Activated naive CD4-positive, alpha-beta T cell treated with anti-CD3 and anti-CD28 coated beads, Interleukin-2, amount 50 U/mL, for 72 hours (primary cell): ENCODE measurements around the gene TBRG4. TPM values are rescaled to one million over a fixed set of nuclear protein-coding genes. Genes with fewer than 3 reads are reported as not detected.
"Not testable (repeated sequence)": the region's sequence is repeated elsewhere in the genome, so short reads cannot be mapped to it uniquely, and the experiment has no call there.

Experiments
- ATAC-seq, 2 donors: fragments of 150-1000 bp; cut with Tn5 transposase; 2 replicates each; pipeline ENCODE4 v1.10.0; 2021; ENCODE audit warnings: mild to moderate bottlenecking in 2 of 2, moderate library complexity in 2 of 2
- DNase-seq, 2 donors: peaks; one replicate each; pipeline ENCODE4 v3.0.0; 2021 to 2022; ENCODE audit warnings: low spot score in 2 of 2
- H3K27ac Mint-ChIP-seq, 2 donors: one replicate each; pipeline ENCODE4 v1.8.0; 2022; ENCODE audit warnings: mild to moderate bottlenecking in 2 of 2, mixed read lengths in 2 of 2
- H3K36me3 Mint-ChIP-seq, 2 donors: one replicate each; pipeline ENCODE4 v1.8.0; 2022; ENCODE audit warnings: mixed read lengths in 2 of 2
- H3K9me3 Mint-ChIP-seq, 2 donors: one replicate each; pipeline ENCODE4 v1.8.0; 2022; ENCODE audit warnings: mixed read lengths in 2 of 2
- total RNA-seq, 2 donors: library from RNA; stranded (reverse); gene quantifications; one replicate each; pipeline ENCODE4 v1.2.3, GENCODE V29; 2022

Gene TBRG4
- total RNA-seq, 2 donors from 2014 or later: 138 to 184 TPM

DNA sequence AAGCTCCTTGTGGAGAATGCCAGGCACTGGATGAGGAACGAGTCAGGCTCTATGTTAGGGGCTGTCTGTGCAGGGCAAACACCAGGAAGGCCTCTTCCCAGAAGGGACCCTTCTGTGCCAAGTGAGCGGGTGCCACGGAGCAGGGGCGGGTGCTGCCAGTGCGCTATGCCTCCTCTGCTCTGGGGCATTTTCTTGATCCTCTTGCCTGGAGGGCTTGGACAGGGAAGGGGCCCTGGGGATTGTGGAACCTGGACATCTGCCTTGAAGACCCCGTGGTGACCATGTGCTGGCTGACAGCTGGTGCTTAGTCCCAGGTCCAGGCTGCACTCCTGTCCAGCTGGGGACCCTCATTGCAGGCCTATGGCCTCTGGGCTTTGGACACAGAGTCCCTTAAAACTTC, 15.4 kb upstream of the TBRG4 start:
- DNase-seq (no peak), ATAC-seq (no peak)
- no peaks in the 10 kb centered on the region for H3K9me3 Mint-ChIP-seq
- H3K27ac Mint-ChIP-seq: no peak overlapping the region
- H3K36me3 Mint-ChIP-seq: no peaks in the 10 kb centered on the region

DNA sequence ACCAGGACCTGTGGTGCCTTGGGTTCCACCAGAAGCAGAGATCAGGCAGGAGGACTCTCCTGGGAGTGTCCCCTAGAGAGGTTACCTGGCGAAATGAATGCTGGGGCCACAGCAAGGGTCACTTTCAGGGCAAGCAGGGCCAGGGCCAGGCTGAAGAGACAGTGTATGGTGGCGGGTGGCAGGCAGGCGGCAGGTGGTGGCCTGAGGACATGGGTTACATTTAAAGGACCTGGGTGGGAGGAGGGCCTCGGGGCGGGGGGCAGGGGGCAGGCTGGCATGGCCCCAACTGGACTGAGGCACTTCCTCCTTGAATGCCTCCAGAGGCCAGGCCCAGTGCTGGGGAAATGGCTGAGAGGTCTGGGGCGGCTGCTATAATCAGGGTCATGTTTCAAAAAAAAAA, 14.7 kb upstream of the TBRG4 start:
- DNase-seq (no peak), ATAC-seq (no peak)
- H3K36me3 Mint-ChIP-seq: no peaks in the 10 kb centered on the region
- H3K9me3 Mint-ChIP-seq: no peaks in the 10 kb centered on the region
- H3K27ac Mint-ChIP-seq: no peak overlapping the region

DNA sequence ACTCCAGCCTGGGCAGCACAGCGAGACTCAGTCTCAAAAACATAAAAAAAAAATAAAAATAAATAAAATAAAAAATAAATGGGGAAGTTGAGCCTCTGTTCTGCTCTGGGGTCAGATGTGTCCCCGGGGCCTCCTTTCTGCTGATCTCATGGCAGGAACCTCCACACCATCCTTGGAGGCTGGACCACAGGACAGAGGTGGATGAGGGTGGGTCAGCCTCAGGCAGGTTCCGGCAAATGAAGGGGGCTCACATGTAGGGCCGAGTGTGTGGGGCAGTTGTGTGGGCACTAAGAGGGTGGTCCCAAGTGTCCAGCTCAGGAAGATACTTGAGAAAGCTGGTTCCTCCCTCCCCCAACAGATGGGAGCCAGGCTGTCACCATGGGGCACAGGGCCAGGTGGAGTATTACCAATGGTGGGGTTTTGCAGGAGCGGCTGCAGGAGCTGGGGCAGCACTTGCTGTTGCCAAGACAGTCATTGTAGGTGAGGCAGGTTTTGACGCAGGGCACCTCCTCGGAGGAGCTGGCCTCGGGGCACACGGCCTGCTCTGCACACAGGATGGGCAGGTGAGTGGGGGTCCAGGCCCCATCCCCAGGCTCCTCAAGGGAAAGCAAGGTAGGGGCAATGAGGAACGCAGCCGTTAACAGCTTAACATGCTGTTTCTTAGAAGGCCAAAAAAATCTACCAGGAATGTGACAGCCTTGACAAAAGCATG, 13.9 kb upstream of the TBRG4 start:
- Mint-ChIP-seq H3K36me3 (no peaks in the 10 kb centered on the region), H3K9me3 (no peaks in the 10 kb centered on the region), H3K27ac (peak overlapping the region in 1 of 2 donors; percentile 61)
- DNase-seq (no peak), ATAC-seq (no peak)

DNA sequence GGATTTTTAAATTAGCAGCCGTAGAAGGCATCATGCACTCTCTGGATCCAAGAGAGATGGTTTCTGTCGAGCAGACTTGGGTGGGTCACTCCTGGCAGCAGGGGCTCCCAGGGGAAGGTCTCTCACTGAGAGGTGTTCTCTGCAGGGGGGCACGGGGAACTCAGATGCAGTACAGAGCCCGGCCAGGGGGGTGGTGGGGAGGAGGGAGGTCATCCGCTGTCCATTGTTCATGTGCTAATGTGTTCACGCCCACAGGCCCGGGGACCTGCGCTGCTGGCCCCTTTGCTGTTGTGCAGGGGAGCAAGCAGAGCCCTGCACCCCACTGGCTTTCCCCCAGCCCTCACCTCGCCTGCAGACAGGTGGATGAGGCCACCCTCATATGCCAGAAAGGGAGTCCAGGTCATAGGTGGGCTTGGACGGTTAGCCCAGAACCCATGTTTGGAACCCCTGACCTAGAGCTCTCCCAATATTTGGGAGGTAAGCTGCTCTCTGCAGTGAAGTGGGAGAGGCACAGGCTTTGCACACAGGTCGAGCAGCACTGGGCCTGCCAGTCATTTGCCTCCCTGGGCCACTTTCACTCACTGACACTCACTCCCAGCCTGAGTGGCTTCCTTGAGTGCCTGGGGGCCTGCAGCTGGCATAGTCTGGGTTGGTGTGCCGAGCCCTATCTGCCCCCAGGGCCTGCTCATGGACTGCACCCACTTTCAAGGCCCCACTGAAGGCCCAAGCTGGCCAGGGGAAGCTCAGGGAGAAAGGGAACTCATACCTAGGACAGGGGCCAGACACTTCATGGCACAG, 12.6 kb upstream of the TBRG4 start:
- H3K9me3 Mint-ChIP-seq: no peaks in the 10 kb centered on the region
- ATAC-seq: no peak
- H3K27ac Mint-ChIP-seq: no peak overlapping the region
- no peaks in the 10 kb centered on the region for H3K36me3 Mint-ChIP-seq
- no peak for DNase-seq

DNA sequence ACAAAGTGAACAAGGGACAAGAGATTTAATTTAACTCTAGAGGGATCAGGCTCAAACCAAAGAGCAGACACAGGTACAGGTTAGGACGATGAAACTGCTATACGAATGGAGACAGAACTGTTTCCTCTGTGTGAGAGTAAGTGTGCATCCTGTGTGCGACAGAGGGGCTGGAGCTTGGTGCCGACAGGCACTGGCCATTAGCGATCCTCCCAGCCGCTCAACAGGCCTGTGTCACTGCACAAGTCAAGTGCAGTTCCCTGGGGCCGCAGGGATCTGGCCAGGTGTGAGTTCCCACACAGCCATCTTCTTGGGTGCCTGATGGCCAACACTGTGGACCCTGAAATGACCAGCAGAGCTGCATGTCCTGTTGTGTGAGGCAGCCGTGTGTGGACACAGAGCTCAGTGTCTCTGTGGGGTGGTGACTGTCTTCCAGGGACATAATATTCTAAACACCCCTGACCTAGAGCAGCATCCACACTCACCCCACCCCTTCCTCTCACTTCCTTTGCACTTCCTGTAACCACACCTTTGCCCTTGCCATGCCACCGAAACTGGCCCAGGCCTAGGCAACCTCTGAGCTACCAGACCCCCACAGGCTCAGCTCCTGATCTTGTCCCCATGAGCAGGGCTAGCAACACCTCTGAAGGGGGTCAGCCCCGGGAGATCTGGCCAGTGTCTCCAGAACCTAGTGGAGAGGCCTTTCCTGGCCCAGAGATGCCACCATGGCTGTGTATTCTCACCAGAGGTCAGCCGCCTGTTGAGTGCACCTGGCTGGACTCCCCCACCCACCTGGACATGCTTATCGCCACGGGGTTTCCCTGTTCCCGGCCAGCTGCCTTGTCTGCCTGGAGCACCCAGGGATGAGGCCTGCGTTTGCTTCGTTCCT, 11.7 kb upstream of the TBRG4 start:
- Mint-ChIP-seq H3K36me3 (no peaks in the 10 kb centered on the region), H3K27ac (peak overlapping the region; percentile 70 to 95), H3K9me3 (no peaks in the 10 kb centered on the region)
- peak in 1 of 2 donors; percentile 24 for ATAC-seq
- no peak for DNase-seq

DNA sequence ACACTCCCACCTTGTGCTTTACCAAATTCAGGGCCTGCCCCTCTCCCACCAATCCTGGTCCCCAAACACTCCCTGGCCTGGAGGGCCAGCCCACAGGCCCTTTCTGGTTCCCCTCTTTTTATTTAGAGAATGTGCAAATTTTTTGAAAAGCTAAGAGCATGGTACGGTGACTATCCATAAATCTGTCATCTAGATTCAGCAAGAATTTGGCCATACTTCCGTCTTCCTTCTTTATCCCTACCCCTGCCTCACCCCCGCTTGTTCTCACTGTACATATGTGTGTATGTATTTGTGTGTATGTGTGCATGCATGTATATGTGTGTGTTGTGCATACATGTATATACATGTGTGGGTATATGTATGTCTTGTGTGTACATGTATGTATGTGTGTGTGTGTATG, 8.1 kb upstream of the TBRG4 start:
- H3K36me3 Mint-ChIP-seq: no peaks in the 10 kb centered on the region
- no peaks in the 10 kb centered on the region for H3K9me3 Mint-ChIP-seq
- ATAC-seq (no peak), DNase-seq (no peak)
- no peak overlapping the region for H3K27ac Mint-ChIP-seq

DNA sequence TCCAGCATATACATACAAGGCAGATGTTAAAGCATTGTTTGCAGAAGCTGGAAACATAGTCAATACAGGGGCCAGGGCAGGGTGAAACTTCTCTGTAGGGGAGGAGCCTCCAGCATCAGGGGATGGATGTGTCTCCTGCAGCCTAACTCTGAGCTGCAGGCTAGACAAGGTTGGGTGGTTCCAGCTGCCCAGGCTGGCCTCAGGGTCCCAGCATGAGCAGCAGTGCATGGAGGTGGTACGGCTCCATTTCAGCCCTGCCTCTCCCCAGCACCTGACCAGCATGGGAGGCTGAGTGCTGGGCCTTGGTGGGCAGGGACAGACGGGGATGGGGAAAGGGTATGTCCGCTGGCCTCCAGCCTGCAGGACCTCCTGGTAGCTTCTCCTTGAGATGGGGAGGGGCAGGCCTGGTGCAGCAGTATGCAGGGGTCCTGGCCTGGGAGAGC, 7.4 kb upstream of the TBRG4 start:
- H3K9me3 Mint-ChIP-seq: no peaks in the 10 kb centered on the region
- H3K27ac Mint-ChIP-seq: no peak overlapping the region
- H3K36me3 Mint-ChIP-seq: no peaks in the 10 kb centered on the region
- DNase-seq: no peak
- ATAC-seq: no peak

DNA sequence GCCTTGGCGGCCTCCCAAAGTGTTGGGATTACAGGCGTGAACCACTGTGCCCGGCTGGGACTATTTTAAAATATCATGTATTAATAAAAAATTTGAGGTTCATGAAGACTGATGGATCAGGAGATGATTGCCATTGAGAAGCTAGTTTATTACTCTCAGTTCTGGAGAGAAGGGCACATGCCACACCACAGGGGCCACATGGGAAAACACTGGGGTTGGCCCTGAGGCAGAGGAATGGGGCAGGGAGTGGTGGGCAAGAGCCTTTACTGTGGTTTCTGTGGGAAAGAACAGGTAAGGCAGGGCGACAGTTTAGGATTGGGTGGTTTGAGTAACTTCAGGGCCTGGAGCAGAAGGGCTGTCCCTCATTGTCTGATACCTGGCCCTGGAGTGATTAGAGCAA, 6.8 kb upstream of the TBRG4 start:
- Mint-ChIP-seq H3K27ac (no peak overlapping the region), H3K9me3 (no peaks in the 10 kb centered on the region), H3K36me3 (no peaks in the 10 kb centered on the region)
- DNase-seq (no peak), ATAC-seq (no peak)

DNA sequence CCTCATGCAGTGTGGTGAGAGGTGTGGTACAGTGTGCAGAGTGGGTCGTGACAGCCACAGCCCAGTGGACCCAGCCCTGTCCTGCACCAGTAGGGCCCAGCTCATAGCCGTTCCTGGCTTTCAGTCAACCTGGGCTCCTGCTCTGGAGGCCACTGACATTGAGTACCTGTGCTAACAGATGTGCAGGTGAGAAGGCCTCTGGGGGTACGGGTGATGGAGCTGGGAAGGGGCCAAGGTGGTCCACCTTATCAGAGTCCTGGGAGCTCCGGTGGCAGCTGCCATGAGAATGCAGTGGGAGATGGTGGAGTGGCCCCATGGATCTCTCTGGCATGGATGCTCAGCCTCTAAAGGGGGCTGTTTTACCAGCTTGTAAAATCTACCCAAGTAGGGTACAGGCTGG, 6.1 kb upstream of the TBRG4 start:
- DNase-seq (no peak), ATAC-seq (no peak)
- no peaks in the 10 kb centered on the region for H3K36me3 Mint-ChIP-seq
- no peaks in the 10 kb centered on the region for H3K9me3 Mint-ChIP-seq
- peak overlapping the region in 1 of 2 donors; percentile 18 for H3K27ac Mint-ChIP-seq

DNA sequence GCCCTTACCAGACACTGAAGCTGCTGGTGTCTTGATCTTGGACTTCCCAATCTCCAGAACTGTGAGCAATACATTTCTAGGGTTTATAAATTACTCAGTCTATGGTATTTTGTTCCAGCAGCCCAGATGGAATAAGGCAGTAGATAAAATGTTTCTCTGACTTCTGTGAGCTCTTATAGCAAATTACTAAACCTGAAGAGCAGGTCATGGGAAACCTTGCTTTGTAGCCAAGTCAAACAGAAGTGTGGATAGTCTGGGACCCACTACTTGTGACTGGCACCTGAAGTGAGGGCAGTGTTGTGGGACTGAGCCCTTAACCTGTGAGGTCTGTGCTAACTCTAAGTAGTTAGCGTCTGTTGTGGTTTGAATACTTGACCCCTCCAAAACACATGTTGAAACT, 4.6 kb upstream of the TBRG4 start:
- peaks cover 10 to 11% of the 10 kb centered on the region in 2 donors for H3K36me3 Mint-ChIP-seq
- ATAC-seq: no peak
- H3K27ac Mint-ChIP-seq: no peak overlapping the region
- H3K9me3 Mint-ChIP-seq: no peaks in the 10 kb centered on the region
- no peak for DNase-seq

DNA sequence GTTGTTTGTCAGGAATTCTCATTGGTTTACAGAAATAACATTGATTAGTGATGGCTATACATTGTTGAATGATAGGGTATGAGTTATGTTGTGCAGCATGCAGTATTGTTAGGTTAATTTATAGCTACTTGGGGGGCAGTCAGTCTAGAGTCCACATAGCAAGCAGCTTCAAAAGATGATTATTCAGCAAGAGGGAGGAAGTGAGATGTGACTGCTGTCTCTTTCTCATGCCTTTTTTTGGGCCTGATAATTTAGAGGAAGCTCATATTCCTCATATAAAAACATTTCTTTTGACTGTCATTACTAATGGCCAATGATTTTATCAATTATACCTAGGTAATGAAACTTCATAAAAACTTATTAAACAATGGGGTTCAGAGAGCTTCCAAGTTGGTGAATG, 3.4 kb upstream of the TBRG4 start:
- no peak overlapping the region for H3K27ac Mint-ChIP-seq
- no peaks in the 10 kb centered on the region for H3K9me3 Mint-ChIP-seq
- no peak for DNase-seq
- H3K36me3 Mint-ChIP-seq: peaks cover 21 to 22% of the 10 kb centered on the region in 2 donors
- no peak for ATAC-seq

DNA sequence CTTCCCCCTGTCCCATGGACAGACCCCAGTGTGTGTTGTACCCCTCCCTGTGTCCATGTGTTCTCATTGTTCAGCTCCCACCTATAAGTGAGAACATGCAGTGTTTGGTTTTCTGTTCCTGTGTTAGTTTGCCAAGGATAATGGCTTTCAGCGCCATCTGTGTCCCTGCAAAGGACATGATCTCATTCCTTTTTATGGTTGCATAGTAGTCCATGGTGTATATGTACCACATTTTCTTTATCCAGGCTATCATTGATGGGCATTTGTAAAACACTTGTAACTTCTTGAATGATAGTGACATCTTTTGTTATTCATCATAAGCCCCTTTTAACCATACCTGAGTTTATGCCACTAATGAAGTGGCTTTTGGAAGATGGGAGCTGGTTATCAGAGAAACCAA, 2.8 kb upstream of the TBRG4 start:
- Mint-ChIP-seq H3K27ac (peak overlapping the region in 1 of 2 donors; percentile 46), H3K36me3 (peaks cover 23% of the 10 kb centered on the region in 2 donors)
- not testable (repeated sequence) for DNase-seq, ATAC-seq, H3K9me3 Mint-ChIP-seq

DNA sequence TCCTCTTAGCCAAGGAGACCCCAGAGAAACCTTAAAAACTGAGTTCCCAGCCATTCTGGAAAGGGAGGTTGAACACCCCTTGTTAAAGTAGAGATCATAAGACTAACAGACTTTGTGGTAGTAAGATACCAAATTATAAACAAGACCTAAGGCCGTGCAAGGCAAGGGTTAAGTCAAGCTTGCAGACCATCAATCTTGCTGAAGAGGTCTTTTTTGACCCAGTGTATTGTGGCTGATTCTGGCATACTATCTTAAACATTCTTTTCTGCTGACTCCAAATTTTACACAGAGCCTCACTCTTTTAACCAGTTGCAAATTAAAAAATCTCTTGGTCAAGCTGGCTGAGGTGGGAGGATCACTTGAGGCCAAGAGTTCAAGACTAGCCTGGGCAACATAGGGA, 1.2 kb upstream of the TBRG4 start:
- Mint-ChIP-seq H3K27ac (peak overlapping the region in 1 of 2 donors; percentile 98), H3K9me3 (no peaks in the 10 kb centered on the region), H3K36me3 (peaks cover 34 to 37% of the 10 kb centered on the region in 2 donors)
- ATAC-seq (no peak), DNase-seq (no peak)

DNA sequence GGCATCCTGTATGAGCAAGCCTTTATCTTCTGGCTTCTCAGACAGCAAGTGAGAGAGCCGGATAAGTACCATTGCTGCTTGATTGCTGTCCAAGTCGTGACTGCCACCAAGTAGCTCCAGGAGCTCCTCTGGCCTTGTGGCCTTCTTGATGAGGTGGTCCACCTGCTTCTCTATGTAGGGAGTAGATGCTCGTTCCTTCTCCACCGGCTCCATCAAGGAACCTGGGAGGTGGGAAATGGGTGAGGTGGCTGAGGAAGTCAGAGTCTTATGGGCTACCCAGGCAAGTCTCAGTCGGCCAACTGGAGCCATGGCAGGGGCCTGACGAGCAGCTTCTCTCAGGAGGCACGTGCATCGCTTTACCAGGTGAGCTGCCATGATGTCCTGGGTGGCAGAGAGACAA, 2.6 kb downstream of the TBRG4 start:
- DNase-seq (no peak), ATAC-seq (no peak)
- H3K27ac Mint-ChIP-seq: peak overlapping the region; percentile 63 to 77
- H3K36me3 Mint-ChIP-seq: peaks cover 40 to 43% of the 10 kb centered on the region in 2 donors
- H3K9me3 Mint-ChIP-seq: no peaks in the 10 kb centered on the region

DNA sequence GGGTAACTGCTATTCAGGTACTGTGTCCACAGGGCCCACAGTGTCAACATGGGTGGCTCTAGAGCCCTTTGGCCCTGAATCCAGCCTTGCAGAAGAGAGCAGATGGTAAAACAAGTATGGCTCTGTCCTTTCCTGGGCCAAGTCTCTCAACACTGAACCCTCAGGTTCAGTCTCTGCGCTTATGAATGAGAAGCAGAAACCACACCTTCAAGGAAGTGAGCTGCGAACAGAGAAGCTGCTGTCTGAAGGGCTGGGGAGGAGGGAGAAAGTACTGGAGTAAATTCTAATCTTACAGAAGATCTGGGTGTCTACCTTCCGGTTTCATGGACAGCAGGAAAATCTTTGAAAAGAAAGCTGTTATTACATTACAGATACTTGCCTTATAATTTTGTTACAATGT, 4.1 kb downstream of the TBRG4 start:
- H3K36me3 Mint-ChIP-seq: peaks cover 40 to 43% of the 10 kb centered on the region in 2 donors
- no peak for ATAC-seq
- H3K9me3 Mint-ChIP-seq: no peaks in the 10 kb centered on the region
- no peak for DNase-seq
- H3K27ac Mint-ChIP-seq: peak overlapping the region; percentile 63 to 85

DNA sequence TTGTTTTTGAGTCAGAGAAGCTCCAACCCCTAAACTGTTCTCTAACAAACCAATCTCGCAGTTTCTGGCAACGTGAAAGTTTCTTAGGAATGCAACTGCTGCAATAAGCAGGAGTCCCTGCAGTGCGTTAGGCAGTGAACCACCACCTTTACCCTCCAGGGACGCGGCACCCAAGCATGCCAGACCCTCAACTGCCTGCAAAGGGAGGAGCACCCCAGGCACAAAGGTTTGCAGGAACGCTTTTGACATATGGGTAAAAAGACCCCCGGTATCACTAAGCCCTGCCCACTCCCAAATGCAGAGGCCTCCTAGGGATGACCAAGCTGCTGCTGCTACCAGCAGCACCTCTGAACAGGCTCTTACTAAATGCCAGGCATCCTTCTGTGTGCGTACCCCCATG, 4.7 kb downstream of the TBRG4 start:
- peaks cover 37 to 41% of the 10 kb centered on the region in 2 donors for H3K36me3 Mint-ChIP-seq
- ATAC-seq (no peak), DNase-seq (no peak)
- H3K9me3 Mint-ChIP-seq: no peaks in the 10 kb centered on the region
- peak overlapping the region in 1 of 2 donors; percentile 85 for H3K27ac Mint-ChIP-seq
